ENCODE results near the gene TAX1BP1.

Gene TAX1BP1

GRCh38 chr7:27802999-27803398, 63.0 kb downstream of the TAX1BP1 start:
- in situ Hi-C loops (cut with HindIII; ENCODE audit: low sequenced_read_pairs) = no loop called here
- TF ChIP-seq, protein P1, sequence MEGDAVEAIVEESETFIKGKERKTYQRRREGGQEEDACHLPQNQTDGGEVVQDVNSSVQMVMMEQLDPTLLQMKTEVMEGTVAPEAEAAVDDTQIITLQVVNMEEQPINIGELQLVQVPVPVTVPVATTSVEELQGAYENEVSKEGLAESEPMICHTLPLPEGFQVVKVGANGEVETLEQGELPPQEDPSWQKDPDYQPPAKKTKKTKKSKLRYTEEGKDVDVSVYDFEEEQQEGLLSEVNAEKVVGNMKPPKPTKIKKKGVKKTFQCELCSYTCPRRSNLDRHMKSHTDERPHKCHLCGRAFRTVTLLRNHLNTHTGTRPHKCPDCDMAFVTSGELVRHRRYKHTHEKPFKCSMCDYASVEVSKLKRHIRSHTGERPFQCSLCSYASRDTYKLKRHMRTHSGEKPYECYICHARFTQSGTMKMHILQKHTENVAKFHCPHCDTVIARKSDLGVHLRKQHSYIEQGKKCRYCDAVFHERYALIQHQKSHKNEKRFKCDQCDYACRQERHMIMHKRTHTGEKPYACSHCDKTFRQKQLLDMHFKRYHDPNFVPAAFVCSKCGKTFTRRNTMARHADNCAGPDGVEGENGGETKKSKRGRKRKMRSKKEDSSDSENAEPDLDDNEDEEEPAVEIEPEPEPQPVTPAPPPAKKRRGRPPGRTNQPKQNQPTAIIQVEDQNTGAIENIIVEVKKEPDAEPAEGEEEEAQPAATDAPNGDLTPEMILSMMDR (IDR thresholded peaks at IDR 0.05; ENCODE audit: low read depth, low read length, missing control alignments) = no peak
- DNase-seq (ENCODE audit: low read depth) = no peak
- H3K4me3 ChIP-seq (ENCODE audit: low read depth, low read length) = no peak overlapping the region

GRCh38 chr7:27804139-27804538, 64.2 kb downstream of the TAX1BP1 start:
- in situ Hi-C loops (cut with HindIII; ENCODE audit: low sequenced_read_pairs) = no loop called here
- TF ChIP-seq, protein P1 (IDR thresholded peaks at IDR 0.05; ENCODE audit: low read depth, low read length, missing control alignments) = no peak
- no peak for DNase-seq (ENCODE audit: low read depth)
- H3K4me3 ChIP-seq (ENCODE audit: low read depth, low read length) = no peak overlapping the region

DNA sequence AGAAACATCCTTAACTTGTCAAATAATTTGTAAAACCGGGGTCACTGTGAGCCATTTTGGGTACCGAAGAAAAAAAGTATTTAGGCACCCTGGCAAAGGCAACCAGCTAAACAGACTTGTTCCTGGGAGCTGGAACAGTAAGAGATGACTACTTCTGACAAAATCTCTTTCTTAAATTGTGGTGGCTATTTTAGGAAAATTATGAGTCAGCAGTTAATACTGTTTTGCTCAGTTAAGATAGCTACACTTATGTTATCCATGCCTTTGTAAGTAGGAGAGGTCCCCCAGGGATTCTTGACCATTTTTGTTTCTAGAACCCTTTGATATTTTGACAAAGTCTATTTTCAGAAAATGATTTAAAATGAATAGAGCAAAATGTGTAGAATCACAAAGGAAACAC, 68.7 kb downstream of the TAX1BP1 start:
- peak; percentile 18 for DNase-seq (ENCODE audit: low read depth)
- TF ChIP-seq, protein P1 (IDR thresholded peaks at IDR 0.05; ENCODE audit: low read depth, low read length, missing control alignments) = no peak
- in situ Hi-C loops (cut with HindIII; ENCODE audit: low sequenced_read_pairs) = no loop called here
- H3K4me3 ChIP-seq (ENCODE audit: low read depth, low read length) = no peak overlapping the region

DNA sequence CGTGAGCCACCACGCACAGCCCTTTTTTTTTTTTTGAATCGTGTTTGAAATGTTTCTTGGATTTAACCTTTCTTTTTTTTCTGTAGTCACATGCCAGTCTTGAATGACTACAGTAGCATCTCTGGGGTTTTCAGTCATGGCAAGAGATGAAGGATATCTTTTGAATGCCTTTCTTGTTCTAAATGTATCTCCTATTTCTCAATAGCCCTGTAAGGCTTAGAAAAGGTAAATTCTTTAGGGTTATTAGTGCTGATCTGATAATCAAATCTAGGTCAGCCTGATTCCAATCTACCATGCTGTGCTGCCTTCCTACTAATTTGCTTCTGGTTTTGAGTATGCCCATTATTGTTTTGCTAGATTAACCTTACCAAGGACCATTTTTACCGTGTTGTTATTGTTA, 70.2 kb downstream of the TAX1BP1 start:
- H3K4me3 ChIP-seq (ENCODE audit: low read depth, low read length) = no peak overlapping the region
- in situ Hi-C loops (cut with HindIII; ENCODE audit: low sequenced_read_pairs) = no loop called here
- TF ChIP-seq, protein P1 (IDR thresholded peaks at IDR 0.05; ENCODE audit: low read depth, low read length, missing control alignments) = no peak
- no peak for DNase-seq (ENCODE audit: low read depth)

GRCh38 chr7:27812706-27813105, 72.7 kb downstream of the TAX1BP1 start:
- TF ChIP-seq, protein P1 (IDR thresholded peaks at IDR 0.05; ENCODE audit: low read depth, low read length, missing control alignments) = no peak
- no peak for DNase-seq (ENCODE audit: low read depth)
- no peak overlapping the region for H3K4me3 ChIP-seq (ENCODE audit: low read depth, low read length)
- in situ Hi-C loops (cut with HindIII; ENCODE audit: low sequenced_read_pairs) = no loop called here

GRCh38 chr7:27822245-27822644, 82.3 kb downstream of the TAX1BP1 start:
- TF ChIP-seq, protein P1 (IDR thresholded peaks at IDR 0.05; ENCODE audit: low read depth, low read length, missing control alignments) = no peak

GRCh38 chr7:27825891-27826290, 85.9 kb downstream of the TAX1BP1 start:
- in situ Hi-C loops (cut with HindIII; ENCODE audit: low sequenced_read_pairs) = no loop called here
- DNase-seq (ENCODE audit: low read depth) = no peak
- TF ChIP-seq, protein P1 (IDR thresholded peaks at IDR 0.05; ENCODE audit: low read depth, low read length, missing control alignments) = no peak
- no peak overlapping the region for H3K4me3 ChIP-seq (ENCODE audit: low read depth, low read length)

More at GRCh38 chr7:27822245-27822644, 82.3 kb downstream of the TAX1BP1 start:
- H3K4me3 ChIP-seq (ENCODE audit: low read depth, low read length) = no peak overlapping the region
- in situ Hi-C loops (cut with HindIII; ENCODE audit: low sequenced_read_pairs) = no loop called here
- DNase-seq (ENCODE audit: low read depth) = no peak
